Esophagus mucosa (tissue), 1 donor: ENCODE measurements around the gene DCLRE1A. TPM values are rescaled to one million over a fixed set of nuclear protein-coding genes. Genes with fewer than 3 reads are reported as not detected.
"Not testable (repeated sequence)": the region's sequence is repeated elsewhere in the genome, so short reads cannot be mapped to it uniquely, and the experiment has no call there.

Source experiments
- ATAC-seq: fragments of 200-7000 bp; cut with Tn5 transposase; one replicate; pipeline ENCODE4 v1.9.1; 2020
- total RNA-seq: library from RNA; stranded (reverse); gene quantifications from one replicate; pipeline ENCODE4 v1.2.4, GENCODE V29; 2023
- donor health status: DM: yes; HTN: yes; CAD: no.

DCLRE1A gene
- total RNA-seq, 1 donor from 2014 or later = 3.7 TPM

DNA sequence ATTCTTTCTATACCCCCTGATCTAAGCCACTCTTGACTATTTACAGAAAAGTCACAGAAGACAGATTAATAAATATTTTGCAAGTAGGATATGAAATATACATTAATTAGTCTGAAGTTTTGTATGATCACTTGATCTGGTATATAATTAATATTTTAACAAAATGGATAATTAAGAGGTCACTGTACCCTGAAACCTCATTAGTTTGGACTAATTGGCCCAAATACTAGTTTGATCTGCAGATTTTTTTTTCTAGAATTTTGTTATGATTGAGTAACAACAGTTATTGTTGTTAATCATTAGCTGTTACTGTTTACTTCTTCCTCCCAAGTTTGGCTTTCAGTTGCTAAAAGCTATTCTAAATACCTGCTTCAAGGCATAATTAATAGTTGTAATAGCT lies 3.3 kb upstream of the DCLRE1A start:
- no peak for ATAC-seq

DNA sequence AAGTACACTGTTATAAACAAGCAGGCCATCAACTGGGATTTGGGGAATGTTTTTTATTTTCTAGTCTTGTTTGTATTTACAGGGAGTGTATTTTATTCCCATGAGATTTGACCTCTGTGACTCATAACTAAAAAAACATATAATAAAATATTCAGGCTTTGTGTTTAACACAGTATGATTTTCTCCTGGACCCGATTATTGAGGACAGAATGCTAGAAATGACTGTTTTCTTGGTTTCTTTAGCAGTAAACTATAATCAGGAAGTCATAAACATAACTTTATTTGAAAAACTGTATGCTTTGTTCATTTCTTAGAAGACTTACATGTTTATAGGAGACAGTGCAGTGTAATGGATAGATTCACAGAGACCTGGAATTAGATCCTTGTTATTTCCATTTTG lies 2.7 kb upstream of the DCLRE1A start:
- ATAC-seq = no peak

DNA sequence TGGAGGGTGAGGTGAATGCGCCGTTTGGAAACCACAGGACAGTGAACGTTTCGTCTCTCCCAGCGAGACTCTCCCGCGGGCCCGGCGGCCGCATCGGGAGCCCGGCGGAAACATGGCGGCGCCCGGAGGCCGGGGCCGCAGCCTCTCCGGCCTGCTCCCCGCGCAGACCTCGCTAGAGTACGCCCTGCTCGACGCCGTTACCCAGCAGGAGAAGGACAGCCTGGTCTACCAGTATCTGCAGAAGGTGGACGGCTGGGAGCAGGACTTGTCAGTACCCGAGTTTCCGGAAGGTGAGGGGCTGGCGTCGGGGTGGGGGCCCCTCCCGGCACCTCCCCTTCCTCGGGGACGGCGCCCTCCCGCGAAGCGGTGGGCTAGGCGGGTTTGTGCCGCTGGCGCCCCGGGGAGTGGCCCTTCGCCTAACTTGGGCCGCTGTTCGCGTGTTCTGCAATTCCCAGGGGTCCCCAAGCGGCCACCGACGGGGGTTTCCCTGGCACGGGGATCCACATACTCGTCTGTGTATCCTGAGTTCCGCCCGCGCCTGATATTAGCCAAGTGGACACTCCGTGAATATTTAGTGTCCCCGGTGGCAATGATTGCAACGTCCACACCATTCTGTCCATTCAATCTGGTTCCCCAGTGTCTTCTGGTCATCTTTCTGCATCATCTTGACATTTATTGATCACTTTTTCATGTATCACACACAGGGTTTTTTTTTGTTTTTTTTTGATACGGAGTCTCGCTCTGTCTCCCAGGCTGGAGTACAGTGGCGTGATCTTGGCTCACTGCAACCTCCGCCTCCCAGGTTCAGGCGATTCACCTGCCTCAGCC lies 1.1 kb upstream of the DCLRE1A start:
- peak; percentile 70 for ATAC-seq

DNA sequence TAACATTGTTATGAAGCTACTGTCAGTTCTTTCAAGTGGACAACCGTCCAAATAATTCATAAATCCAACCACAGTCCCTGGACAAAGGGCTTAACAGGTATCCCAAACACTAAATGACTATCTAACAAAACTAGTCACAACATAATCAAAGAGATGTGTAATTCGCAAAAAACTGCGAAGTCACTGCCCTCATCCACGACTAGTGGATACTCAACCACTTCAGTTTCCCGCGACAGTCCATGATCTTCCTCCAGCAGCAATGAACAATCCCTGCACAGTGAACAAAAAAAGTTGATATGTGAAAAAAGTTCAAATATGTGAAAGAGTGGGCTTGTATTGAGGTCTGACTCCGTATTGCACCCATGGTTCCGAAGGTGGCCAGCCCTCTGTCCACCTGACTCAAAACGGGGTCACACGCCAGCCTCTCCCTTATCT lies 287 bp downstream of the DCLRE1A start:
- no peak for ATAC-seq

DNA sequence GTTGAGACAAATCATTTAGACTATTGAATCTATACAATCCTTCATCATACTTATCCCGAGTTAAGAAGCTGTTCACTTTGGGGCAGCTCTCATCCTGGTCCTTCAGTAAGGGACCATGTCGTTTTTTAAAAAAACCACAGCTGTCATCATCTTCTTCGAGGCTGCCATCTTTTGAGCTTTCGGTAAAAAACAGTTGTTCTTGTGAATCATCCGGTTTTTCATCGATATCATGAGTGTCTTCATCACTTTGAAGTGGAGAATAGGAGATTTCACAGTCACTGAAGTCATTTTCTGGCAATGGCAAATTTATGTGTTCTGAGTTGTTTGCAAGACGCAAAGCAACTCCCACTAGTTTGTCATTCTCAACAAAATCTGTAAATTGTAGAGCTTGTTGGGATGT lies 3.9 kb downstream of the DCLRE1A start:
- ATAC-seq = no peak

DNA sequence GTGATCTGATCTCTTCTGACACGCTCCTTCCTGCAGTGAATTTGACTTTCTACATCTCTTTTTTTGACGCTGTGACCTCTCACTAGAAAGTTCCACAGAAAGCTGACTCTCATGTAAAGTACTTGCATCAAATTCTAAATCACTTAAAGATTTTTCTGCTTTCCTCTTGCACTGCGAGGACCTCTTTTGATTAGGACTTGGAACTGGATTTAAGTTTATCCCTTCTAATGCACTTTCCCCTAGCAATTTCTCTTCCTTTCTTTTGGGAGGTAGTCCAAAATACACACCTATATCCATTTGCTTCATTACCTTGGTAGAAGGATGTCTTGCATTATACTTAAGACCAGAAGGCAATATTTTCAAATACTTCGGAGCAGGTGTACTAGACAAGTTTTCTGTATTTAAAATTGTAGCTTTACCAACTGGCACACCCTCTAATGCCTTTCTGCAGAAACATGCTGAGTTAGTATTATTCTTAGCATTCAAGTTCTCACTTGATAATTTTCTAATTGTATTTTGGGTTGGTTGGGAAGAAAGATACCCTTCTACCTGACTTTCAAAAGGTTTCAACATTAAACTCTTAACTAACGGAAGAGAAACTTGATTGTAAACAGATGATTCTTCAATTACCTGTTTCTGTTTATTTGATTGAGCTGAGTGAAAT lies 4.6 kb downstream of the DCLRE1A start:
- ATAC-seq = no peak

DNA sequence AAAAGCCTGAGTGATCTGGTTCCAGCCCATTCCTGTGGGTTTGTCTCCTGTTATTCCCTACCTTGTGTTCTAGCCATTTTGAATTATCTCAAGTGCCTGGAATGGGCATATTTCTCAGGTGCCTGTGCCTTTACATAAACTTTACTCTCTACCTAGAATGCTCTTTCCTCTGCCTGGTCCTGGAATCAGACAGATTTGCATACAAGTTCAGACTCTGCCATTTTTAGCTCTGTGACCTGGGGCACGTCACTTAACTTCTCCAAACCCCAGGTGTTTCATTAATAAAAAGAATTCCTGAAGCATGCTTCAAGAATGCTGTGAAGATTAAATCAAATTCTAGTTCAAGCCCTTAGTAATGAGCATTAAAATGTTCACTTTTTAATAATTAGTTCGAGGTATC lies 7.8 kb downstream of the DCLRE1A start:
- no peak for ATAC-seq

DNA sequence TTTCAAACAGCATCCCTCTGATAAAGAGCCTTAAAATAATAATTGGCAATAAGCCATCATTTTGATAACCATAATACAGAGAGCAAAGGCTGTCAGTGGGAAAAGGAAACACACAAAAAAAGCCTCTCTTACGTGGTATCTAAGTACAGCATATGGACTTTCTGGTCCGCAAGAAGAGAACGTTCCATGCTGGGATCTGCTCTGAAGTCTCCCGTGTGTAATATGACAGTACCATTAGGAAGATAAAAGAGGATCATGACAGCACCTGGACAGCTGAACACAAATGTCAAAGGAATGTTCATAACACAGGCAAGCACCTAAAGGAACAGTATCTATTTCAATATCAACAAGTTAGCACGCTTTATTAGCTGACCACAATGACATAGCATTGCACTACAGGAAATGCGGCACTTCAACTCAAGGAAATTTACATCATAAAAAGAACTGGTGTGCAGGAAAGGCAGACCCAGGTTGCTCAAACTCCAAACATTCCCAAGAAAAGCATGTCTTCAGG lies 9.9 kb downstream of the DCLRE1A start:
- no peak for ATAC-seq

DNA sequence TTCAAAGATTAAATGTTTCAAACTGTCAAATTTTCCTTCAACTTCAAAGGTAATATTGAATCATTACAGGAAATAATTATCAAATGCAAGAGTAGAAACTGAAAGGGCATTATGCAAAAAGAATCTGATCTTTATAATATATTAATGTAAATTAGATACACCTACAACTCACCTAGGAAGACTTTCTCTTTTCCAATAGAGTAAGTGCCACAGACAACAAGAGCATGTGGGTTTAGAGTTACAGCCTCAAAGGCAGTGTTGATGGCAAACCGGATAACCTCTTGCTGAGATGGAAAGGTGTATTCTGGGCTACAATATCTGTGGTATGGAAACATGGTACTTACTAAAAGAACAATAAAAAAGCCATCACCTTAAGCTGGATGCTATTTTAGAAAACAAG lies 11.7 kb downstream of the DCLRE1A start:
- no peak for ATAC-seq

DNA sequence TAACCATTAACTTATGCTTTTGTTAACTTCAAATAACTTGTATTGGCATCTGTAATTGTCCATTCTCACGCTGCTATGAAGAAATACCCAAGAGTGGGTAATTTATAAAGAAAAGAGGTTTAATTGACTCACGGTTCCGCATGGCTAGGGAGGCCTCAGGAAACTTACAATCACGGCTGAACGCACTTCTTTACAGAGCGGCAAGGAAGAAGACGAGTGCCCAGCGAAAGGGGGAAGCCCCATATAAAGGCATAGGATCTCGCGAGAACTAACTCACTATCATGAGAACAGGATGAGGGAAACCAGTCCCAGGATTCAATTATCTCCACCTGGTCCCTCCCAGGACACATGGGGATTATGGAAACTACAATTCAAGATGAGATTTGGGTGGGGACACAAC lies 25.3 kb downstream of the DCLRE1A start:
- not testable (repeated sequence) for ATAC-seq

DNA sequence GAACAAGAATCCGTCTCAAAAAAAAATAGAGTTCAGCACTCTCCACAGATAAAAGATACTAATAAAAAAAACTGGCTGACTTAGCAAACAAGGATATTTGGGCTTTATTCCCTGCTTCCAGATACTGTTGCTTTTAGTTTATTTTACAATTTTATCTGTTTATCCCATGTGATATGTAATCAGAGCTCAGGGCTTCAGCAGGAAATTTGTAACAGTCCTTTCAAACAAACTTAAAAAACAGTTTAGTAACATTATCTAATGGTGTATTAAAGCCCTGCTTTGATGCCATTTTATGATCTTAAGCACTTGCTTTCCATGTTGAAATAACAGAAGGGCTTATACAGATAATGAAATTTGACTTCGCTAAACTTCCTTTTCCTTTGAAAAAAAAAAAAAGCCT lies 28.1 kb downstream of the DCLRE1A start:
- no peak for ATAC-seq

DNA sequence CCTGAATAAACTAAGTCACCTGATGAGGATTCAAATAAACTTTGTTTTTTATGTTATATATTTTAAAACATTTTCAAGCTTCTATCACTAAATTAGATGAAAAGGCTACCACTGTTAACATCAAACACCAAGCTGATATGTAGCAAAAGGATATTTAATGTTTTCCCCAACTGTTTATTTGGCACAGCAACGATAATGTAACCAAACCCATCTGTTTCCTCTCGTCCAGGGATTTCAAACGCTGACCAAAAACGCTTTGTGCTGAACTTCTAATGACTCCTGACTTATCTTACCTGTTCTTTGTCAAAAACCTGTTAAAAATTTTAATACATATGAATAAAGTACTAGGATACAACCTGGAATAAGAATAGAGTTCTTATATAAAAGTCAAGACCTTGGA lies 30.5 kb downstream of the DCLRE1A start:
- no peak for ATAC-seq

DNA sequence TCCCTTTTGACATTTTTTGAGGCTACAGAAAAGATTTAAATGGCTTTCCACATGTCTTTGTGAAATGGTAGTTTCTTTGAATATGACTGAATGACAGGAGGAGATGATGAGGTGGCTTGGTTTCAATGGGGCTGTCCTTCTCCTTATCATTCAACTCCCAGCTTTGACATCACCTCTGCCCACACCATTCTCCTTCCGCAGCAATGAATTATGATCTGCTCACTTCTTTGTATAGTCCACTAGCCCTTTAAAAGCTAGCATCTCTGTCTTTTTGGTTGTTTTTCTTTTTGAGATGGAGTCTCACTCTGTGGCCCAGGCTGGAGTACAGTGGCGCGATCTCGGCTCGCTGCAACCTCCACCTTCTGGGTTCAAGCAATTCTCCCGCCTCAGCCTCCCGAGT lies 31.7 kb downstream of the DCLRE1A start:
- ATAC-seq = no peak

DNA sequence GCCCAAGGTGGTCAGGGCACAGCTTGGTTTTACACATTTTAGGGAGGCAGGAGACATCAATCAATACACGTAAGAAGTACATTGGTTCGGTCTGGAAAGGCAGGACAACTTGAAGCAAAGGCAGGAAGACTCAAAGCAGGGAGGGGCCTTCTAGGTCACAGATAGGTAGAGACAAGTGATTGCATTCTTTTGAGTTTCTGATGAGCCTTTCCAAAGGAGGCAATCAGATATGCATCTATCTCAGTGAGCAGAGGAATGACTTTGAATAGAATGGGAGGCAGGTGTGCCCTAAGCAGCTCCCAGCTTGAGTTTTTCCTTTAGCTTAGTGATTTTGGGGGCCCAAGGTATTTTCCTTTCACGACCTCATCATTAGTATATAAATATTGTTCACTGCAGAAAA lies 32.6 kb downstream of the DCLRE1A start:
- not testable (repeated sequence) for ATAC-seq

DNA sequence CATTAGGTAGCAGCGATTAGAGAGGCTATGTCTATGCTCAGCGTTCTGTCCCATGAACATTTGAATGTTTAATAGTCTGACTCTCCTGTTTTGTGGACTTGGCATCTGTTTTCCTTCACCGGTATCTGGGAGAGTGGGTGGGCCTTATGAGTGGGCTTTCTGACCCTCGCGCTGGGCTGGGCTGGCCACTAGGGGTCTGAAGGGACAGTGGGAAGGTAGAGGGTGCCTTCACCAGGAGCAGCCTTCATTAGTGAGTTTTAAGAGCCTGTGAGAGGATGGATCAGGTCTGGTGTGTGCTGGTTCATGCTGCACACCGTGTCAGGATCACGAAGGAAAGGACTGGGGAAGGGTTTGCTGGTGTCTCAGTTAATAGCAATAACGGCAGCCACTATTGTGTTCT lies 33.4 kb downstream of the DCLRE1A start:
- ATAC-seq = no peak

DNA sequence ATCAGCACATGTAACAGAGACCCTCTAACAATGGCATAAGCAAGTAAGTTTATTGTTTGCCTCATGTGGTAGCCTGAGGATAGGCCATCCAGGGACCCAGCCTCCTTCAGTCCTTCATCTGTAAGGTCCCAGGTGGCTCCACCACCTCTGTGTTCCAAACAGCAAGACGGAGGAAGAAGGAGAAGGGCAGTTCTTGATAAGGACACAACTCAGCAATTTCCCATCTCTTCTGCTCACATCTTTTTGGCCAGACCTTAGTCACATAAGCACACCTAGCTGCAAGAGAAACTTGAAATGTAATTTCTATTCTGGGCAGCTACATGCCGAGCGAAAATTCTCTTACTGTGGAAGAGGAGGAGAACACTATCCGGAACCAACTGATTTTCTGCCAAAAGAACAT lies 33.9 kb downstream of the DCLRE1A start:
- ATAC-seq = no peak

DNA sequence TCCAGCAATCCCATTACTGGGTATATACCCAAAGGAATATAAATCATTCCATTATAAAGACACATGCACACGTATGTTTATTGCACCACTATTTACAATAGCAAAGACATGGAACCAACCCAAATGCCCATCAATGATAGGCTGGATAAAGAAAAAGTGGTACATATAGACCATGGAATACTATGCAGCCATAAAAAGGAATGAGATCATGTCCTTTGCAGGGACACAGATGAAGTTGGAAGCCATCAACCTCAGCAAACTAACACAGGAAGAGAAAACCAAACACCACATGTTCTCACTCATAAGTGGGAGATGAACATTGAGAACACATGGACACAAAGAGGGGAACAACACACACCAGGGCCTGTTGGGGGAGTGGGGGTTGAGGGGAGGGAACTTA lies 39.2 kb downstream of the DCLRE1A start:
- not testable (repeated sequence) for ATAC-seq

DNA sequence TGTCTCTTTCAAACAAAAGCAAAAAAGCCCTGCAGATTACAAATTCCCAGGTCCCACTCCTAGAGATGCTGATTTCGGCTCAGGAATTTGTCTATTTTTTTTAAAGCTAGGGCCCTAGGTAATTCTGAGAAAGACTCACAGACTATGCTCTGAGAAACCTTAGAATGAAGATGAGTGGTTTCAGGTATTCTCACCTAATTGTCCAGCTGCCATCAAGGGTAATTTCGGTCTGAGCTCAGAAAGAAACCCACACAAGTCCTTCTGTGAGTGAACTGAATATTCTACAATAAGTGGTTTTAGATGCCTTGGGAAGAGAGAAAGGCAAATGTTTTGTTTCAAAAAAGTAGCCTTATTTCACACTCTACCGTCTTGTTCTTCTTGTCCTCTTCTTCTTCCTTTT lies 45.7 kb downstream of the DCLRE1A start:
- no peak for ATAC-seq

DNA sequence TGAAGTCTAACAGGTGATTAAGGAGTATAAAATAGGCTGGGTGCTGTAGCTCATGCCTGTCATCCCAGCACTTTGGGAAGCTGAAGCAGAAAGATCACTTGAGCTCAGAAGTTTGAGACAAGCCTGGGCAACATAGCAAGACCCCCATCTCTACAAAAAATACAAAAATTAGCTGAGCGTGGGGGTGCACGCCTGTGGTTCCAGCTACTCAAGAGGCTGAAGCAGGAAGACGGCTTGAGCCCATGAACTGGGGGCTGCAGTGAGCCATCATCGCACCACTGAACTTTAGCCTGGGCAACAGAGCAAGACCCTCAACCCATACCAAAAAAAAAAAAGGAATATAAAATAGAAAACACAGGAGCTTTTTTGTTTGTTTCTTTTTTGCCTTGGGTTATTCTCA lies 47.4 kb downstream of the DCLRE1A start:
- no peak for ATAC-seq

DNA sequence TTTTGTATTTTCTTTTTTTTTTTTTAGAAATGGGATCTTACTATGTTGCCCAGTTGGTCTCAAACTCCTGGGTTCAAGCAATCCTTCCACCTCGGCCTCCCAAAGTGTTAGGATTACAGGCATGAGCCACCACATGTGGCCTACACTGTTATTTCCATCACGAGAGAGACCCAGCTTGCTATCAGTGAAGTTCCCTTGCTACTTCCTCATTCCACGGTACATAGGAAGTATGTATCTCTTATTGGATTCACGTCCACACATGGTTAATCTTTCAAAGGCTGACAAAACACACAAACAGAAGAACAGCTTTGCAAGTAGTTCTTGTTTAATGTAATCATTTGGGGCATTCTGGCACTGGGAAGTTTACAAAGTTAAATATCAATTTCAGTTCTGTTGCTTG lies 50.9 kb downstream of the DCLRE1A start:
- no peak for ATAC-seq

DNA sequence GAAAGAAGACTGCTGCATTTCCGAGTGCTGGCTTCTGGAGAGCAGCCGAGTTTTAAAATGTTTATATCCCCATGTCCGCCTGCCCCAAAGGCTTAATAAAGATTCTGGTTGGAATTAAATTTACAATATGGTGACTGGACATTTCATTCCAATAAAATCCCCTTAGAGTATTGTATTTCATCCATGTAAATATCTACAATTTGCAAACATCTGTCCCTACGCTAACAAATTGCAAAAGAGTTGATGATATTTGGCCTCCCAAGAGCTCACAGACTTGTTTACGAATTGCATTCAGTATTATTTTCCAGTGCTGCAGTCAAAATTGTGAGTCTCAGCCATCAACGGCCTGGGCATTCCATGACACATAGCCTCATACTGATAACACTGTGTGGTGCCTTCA lies 52.3 kb downstream of the DCLRE1A start:
- no peak for ATAC-seq

DNA sequence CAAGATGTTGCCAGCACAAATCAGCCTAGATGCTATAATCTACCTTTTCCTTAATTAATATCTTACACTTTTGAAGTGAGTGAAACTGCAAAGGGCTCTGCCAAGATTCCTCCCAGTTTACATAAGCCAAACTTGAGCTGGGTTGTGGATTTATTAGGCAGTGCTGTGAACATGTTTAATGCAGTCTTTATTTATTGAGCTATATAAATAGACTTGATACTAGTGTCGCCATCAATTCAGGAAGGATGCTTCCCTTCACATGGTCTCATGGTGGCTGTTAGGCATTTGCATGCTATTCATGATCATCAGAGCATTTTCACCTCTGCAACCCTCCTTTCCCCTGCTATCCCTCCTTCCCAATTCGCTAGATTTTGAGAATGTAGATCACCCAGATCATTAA lies 62.2 kb downstream of the DCLRE1A start:
- ATAC-seq = no peak

DNA sequence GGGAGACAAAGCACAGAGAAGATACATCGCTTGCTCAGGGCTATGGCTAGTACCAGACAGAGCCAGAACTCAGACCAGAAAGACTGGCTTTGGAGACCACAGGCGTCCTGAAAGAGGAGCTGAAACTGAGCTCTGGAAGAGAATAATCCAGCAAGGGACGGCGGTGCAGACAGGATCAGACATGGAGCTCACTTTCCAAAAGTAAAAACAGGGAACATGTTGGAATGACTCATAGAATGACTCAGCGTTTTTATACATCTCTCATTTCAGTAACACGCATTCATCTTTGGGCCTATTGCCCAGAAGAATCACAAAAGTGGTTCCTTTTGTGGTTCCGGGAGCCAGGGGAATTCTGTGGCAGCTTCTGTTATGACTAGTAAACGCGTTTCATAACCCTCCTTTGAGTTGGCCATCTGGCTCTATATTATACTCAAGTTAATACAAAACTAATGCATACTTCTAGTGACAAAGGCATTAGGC lies 65.2 kb downstream of the DCLRE1A start:
- ATAC-seq = peak; percentile 94
